PC-3 (cell line): ENCODE results near the gene CSK.

ENCODE experiments used
- EZH2 ChIP-seq: fragments of 300-600 bp; sonication (generic); IDR thresholded peaks from one replicate; pipeline ENCODE4 v1.6.1; 2017; ENCODE audit warnings: antibody characterized with exemption, mild to moderate bottlenecking, low read length; ENCODE audit not compliant: unreplicated experiment
- TF ChIP-seq, protein P1 (sequence below): fragments of 300-600 bp; sonication (generic); conservative IDR thresholded peaks from 2 replicates; pipeline ENCODE4 v1.5.1; 2017; ENCODE audit warnings: antibody characterized with exemption, low read depth, mild to moderate bottlenecking, low read length

DNA sequence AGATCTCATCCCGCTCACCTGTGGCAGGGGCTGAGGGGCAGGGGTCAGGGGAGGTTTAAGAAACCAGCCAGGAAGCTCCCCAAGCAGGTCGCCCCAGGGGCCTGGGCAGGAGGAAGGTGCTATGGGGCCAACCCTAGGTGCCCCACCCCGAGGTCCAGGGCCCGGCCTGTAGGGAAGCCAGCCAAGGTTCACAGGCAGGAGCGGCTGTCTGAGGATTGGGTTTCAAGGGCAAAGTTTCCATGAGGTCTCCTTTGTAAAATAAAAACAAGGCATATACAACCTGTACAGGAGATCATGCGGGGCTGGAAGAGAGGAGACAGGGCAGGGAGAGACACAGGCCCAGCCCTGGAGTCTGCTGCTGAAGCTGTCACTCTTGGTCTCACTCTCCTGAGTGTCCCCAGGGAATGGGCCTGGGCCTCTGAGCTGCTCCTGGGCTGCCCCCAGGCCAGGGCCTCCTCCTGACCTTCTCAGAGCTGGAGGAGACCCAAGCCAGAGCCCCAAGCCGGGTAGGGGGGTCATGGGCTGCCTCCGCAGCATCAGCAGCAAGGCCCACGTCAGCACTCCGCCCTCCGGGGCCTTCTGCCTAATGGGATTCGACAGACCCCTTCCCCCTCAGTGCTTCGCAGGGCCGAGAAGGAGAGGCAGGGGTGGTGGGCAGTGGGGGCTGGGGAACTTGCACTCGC, 50.1 kb downstream of the CSK start:
- TF ChIP-seq, protein P1, sequence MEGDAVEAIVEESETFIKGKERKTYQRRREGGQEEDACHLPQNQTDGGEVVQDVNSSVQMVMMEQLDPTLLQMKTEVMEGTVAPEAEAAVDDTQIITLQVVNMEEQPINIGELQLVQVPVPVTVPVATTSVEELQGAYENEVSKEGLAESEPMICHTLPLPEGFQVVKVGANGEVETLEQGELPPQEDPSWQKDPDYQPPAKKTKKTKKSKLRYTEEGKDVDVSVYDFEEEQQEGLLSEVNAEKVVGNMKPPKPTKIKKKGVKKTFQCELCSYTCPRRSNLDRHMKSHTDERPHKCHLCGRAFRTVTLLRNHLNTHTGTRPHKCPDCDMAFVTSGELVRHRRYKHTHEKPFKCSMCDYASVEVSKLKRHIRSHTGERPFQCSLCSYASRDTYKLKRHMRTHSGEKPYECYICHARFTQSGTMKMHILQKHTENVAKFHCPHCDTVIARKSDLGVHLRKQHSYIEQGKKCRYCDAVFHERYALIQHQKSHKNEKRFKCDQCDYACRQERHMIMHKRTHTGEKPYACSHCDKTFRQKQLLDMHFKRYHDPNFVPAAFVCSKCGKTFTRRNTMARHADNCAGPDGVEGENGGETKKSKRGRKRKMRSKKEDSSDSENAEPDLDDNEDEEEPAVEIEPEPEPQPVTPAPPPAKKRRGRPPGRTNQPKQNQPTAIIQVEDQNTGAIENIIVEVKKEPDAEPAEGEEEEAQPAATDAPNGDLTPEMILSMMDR = no peak
- TF ChIP-seq EZH2 = no peak
